K562 (cell line): ENCODE measurements around the gene AAK1. TPM values are rescaled to one million over a fixed set of nuclear protein-coding genes. Genes with fewer than 3 reads are reported as not detected.

Experiments used
- ATAC-seq: fragments of 200-7000 bp; cut with Tn5 transposase; 3 replicates; pipeline ENCODE4 v1.9.1; 2020; ENCODE audit warnings: moderate library complexity
- BruUV-seq: library from RNA; stranded (reverse); fragments of 400-500 nt; replicated peaks from 2 replicates; lab custom pipeline; 2021; lab: Mats Ljungman, UMichigan
- CTCF ChIA-PET: fragments of 300-600 bp; formaldehyde crosslinking; extraction: SDS; loops from one replicate; lab custom pipeline; 2021; ENCODE audit warnings: low intra/inter-chr PET ratio; lab: Yijun Ruan, JAX
- POLR2A ChIA-PET: fragments of 300-600, 350-650 bp; sonication (Branson Sonifier 250); formaldehyde crosslinking; extraction: SDS; loops from one replicate; lab custom pipeline; 2021; ENCODE audit warnings: antibody characterized with exemption, inconsistent platforms; lab: Yijun Ruan, JAX
- DNase-seq, 4 experiments: peaks; one replicate each; pipeline versions ENCODE4 v3.0.0 to v3.0.0-alpha.2; 2011 to 2018; ENCODE audit warnings: low spot score in 3 of 4, mixed read lengths in 3 of 4; ENCODE audit errors: extremely low read depth in 1 of 4
- FAIRE-seq: peaks from 2 replicates; lab custom pipeline; 2011; peaks lifted over from hg19 to GRCh38; lab: Jason Lieb, UNC
- H2AFZ ChIP-seq: 2 replicates; pipeline ENCODE4 v1.6.0; 2011; ENCODE audit warnings: low read depth, low read length, control low read depth, inconsistent platforms
- H3K27ac ChIP-seq: fragments of 200-600 bp; 3 replicates; pipeline ENCODE4 v1.8.0; 2011; ENCODE audit warnings: low read depth, mild to moderate bottlenecking, control low read depth, inconsistent platforms, low read length, moderate library complexity, mixed read lengths; ENCODE audit errors: extremely low read depth
- H3K27me3 ChIP-seq, 2 experiments: fragments of 300-600 bp in 1 of 2; 2 replicates in 1 of 2; 3 replicates in 1 of 2; pipeline versions ENCODE4 v1.6.0 to v1.8.0; 2011; ENCODE audit warnings: inconsistent platforms in 2 of 2, low read length in 2 of 2, mild to moderate bottlenecking in 1 of 2, mixed read lengths in 1 of 2, moderate library complexity in 1 of 2; ENCODE audit not compliant: control insufficient read depth in 2 of 2, insufficient read depth in 2 of 2
- H3K36me3 ChIP-seq: fragments of 300-600 bp; 3 replicates; pipeline ENCODE4 v1.8.0; 2011; ENCODE audit warnings: mild to moderate bottlenecking, low read length, inconsistent platforms; ENCODE audit not compliant: control insufficient read depth, insufficient read depth
- H3K4me1 ChIP-seq, 2 experiments: fragments of 200-600 bp in 1 of 2; replicated peaks in 1 of 2; 2 replicates in 1 of 2; 3 replicates in 1 of 2; pipeline versions ENCODE4 v1.5.1 to v1.8.0; 2011; ENCODE audit warnings: inconsistent platforms in 2 of 2, low read length in 2 of 2, mild to moderate bottlenecking in 1 of 2, mixed read lengths in 1 of 2, moderate library complexity in 1 of 2; ENCODE audit not compliant: control insufficient read depth in 2 of 2, insufficient read depth in 2 of 2
- H3K4me2 ChIP-seq: 2 replicates; pipeline ENCODE4 v1.6.1; 2011; ENCODE audit warnings: low read length, control low read depth, inconsistent platforms, mixed read lengths; ENCODE audit not compliant: insufficient read depth
- H3K4me3 ChIP-seq: fragments of 200-600 bp; sonication (generic), shearing (Covaris generic); 2 replicates; pipeline ENCODE4 v1.5.1; 2016; ENCODE audit warnings: control low read depth, inconsistent platforms
- H3K79me2 ChIP-seq: fragments of 200-600 bp; 3 replicates; pipeline ENCODE4 v1.8.0; 2011; ENCODE audit warnings: low read length, inconsistent platforms; ENCODE audit not compliant: control insufficient read depth, insufficient read depth
- H3K9ac ChIP-seq, 2 experiments: 2 replicates each; pipeline versions ENCODE4 v1.6.0 to v1.6.1; 2011; ENCODE audit warnings: low read depth in 2 of 2, low read length in 2 of 2, control low read depth in 1 of 2, inconsistent platforms in 1 of 2, mild to moderate bottlenecking in 1 of 2, mixed read lengths in 1 of 2; ENCODE audit not compliant: insufficient read depth in 1 of 2
- H3K9me1 ChIP-seq: one replicate; pipeline ENCODE4 v1.6.0; 2011; ENCODE audit warnings: inconsistent platforms, mild to moderate bottlenecking, low read length, moderate library complexity; ENCODE audit not compliant: control insufficient read depth, insufficient read depth
- H3K9me3 ChIP-seq: replicated peaks from 2 replicates; pipeline ENCODE4 v1.5.1; 2011; ENCODE audit warnings: low read depth, low read length, inconsistent platforms; ENCODE audit not compliant: control insufficient read depth, insufficient read depth
- H4K20me1 ChIP-seq: replicated peaks from 2 replicates; pipeline ENCODE4 v1.6.1; 2011; ENCODE audit warnings: low read length, inconsistent platforms, mixed read lengths; ENCODE audit not compliant: control insufficient read depth, insufficient read depth
- ETS1 ChIP-seq: conservative IDR thresholded peaks from 2 replicates; pipeline ENCODE4 v1.6.1; 2011; ENCODE audit warnings: low read depth, mild to moderate bottlenecking, low read length; ENCODE audit not compliant: control insufficient read depth
- HMG20A ChIP-seq: fragments of 450-650 bp; formaldehyde crosslinking; conservative IDR thresholded peaks from 2 replicates; pipeline ENCODE4 v1.4.0; 2020; ENCODE audit warnings: mild to moderate bottlenecking, mixed read lengths
- IRF2 ChIP-seq: sonication (generic); formaldehyde crosslinking; IDR thresholded peaks from 2 replicates; pipeline ENCODE4 v1.8.1; 2022; ENCODE audit warnings: mild to moderate bottlenecking, missing genetic modification reagents
- SETDB1 ChIP-seq: IDR thresholded peaks from one replicate; pipeline ENCODE4 v1.6.1; 2012; ENCODE audit warnings: low read length, control low read depth, inconsistent platforms
- WGBS: fragments of 100-300 bp; shearing (Covaris generic); methylation state at CpG from one replicate; pipeline ENCODE4 v1.1.6; 2016; ENCODE audit warnings: low coverage, mixed read lengths; ENCODE audit not compliant: insufficient coverage; ENCODE audit errors: missing lambda C conversion rate; 5-methylcytosine and 5-hydroxymethylcytosine counted together
- in situ Hi-C: fragments of 300-500 bp; cut with MboI; formaldehyde crosslinking; loops from 4 replicates; pipeline ENCODE4 v1.15.0; 2018; ENCODE audit warnings: inconsistent platforms, mixed read lengths
- intact Hi-C: fragments of 100-400 bp; cut with micrococcal nuclease; formaldehyde crosslinking; loops from 2 replicates; pipeline ENCODE4 v1.14.2; 2022
- polyA plus RNA-seq, 8 experiments: library from polyadenylated mRNA; depleted of rRNA in 4 of 8; stranded (reverse) in 5 of 8; unstranded in 3 of 8; fragments of >200 nt; fragmentation: Nextera tagmentation in 2 of 8; fragmentation: Illumina TruSeq in 1 of 8; extraction: Ambion mirVana in 2 of 8; extraction: Trizol in 1 of 8; gene quantifications; 2 replicates each; pipeline versions ENCODE4 v1.2.1 to v1.2.3, GENCODE V29; 2011 to 2014; ENCODE audit warnings: inconsistent platforms in 1 of 8, missing spikeins in 1 of 8
- total RNA-seq, 7 experiments: library from RNA; depleted of rRNA in 6 of 7; stranded (reverse); fragments of >200 nt in 6 of 7; fragmentation: Illumina TruSeq in 2 of 7; extraction: Trizol in 2 of 7; gene quantifications; 2 replicates each; pipeline versions ENCODE4 v1.2.1 to v1.2.3, GENCODE V29; 2011 to 2021; ENCODE audit warnings: low replicate concordance in 1 of 7
- TF ChIP-seq, protein P1 (sequence below), 2 experiments: IDR thresholded peaks; 2 replicates each; pipeline ENCODE4 v1.6.1; 2012; ENCODE audit warnings: improper control_type of control experiment in 2 of 2, low read depth in 2 of 2, low read length in 2 of 2, borderline replicate concordance in 1 of 2

AAK1 gene
- total and polyA plus RNA-seq, 9 of the 15 experiments (the other 6 are each of a cell fraction or from before 2014, with no cell fraction given), result 0.89 to 17.1 (median 6.0) TPM

DNA sequence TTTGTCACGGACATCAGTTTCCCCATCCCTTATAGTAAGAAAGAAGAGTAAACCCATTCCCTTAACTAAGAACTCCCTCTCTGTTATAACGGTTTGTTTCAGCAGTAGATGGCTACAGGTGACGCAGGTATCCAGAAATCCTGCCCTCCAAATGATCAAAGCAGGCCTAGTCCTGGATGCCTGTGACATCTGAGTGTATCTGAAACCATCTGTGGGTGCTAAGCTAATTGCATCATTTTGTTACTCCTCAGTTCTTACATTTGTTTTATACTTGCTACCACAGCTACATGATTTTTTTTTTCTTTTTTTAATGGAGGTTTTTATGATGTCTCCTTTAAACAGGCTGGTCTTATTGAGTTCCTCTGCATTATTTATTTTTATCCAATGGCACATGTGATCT, 55.1 kb downstream of the AAK1 start:
- intact Hi-C loops, result no loop called here
- Histone ChIP-seq H3K9me1 (no peaks in the 10 kb centered on the region), H3K27ac (no peak overlapping the region; the same call in 2 of the 3 replicates), H3K4me1 (peaks cover 0 to 33% of the 10 kb centered on the region in 2 experiments; a peak in 3 of 5 replicates), H2AFZ (no peak overlapping the region), H3K4me2 (no peak overlapping the region), H4K20me1 (no peaks in the 10 kb centered on the region), H3K4me3 (no peak overlapping the region), H3K36me3 (no peaks in the 10 kb centered on the region), H3K79me2 (0 out of 3 replicates have a peak, but pooled peaks cover 5% of the 10 kb centered on the region), H3K9me3 (no peaks in the 10 kb centered on the region), H3K9ac (no peak overlapping the region), H3K27me3 (no peaks in the 10 kb centered on the region)
- CTCF ChIA-PET, result no interaction called here
- no peak for DNase-seq
- TF ChIP-seq IRF2 (CRISPR knock-in tag) (no peak), SETDB1 (no peak), ETS1 (no peak), HMG20A (CRISPR knock-in tag) (no peak)
- TF ChIP-seq, protein P1, sequence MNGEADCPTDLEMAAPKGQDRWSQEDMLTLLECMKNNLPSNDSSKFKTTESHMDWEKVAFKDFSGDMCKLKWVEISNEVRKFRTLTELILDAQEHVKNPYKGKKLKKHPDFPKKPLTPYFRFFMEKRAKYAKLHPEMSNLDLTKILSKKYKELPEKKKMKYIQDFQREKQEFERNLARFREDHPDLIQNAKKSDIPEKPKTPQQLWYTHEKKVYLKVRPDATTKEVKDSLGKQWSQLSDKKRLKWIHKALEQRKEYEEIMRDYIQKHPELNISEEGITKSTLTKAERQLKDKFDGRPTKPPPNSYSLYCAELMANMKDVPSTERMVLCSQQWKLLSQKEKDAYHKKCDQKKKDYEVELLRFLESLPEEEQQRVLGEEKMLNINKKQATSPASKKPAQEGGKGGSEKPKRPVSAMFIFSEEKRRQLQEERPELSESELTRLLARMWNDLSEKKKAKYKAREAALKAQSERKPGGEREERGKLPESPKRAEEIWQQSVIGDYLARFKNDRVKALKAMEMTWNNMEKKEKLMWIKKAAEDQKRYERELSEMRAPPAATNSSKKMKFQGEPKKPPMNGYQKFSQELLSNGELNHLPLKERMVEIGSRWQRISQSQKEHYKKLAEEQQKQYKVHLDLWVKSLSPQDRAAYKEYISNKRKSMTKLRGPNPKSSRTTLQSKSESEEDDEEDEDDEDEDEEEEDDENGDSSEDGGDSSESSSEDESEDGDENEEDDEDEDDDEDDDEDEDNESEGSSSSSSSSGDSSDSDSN (IDR thresholded peaks at IDR 0.05; ENCODE audit: borderline replicate concordance in 1 of 2, low read depth in 2 of 2, low read length in 2 of 2), result no peak
- no TSS peak for BruUV-seq
- POLR2A ChIA-PET, result interaction anchor here (0.5 kb wide), 1 partner anchor 9 kb away, joined by 3 read pairs; no protein-coding TSS in a partner anchor
- 89% methylated on average over 3 of the region's 3 CpGs for WGBS
- ATAC-seq, result no peak
- no peak for FAIRE-seq
- in situ Hi-C loops, result no loop called here
